HG03103 (cell line): ENCODE data around the gene SERINC4.
A peak's percentile ranks its signal among the peaks of the same experiment; 100 is the strongest.
"Not testable (repeated sequence)": the region's sequence is repeated elsewhere in the genome, so short reads cannot be mapped to it uniquely, and the experiment has no call there.

Experiments
- ATAC-seq: cut with Tn5 transposase; IDR thresholded peaks from one replicate; pipeline ENCODE4 v1.9.1; 2021; ENCODE audit warnings: low read depth; ENCODE audit not compliant: unreplicated experiment

Gene SERINC4

DNA sequence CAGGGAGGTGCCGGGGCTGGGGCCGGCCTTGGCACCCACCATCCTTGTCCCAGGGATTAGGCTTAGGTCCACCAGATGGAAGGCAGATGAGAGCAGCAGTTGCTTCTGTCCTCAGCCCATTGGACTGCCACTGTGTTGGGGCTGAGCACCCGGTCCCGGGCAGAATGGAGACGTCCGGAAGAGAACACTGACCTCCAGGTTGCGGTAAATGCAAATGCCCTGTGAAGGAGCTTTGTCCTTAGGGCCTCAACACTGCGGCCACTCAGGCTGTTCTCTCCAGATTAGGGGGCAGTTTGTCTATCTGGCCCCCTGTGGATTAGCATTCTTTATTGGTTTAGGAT lies at the start of gene SERINC4:
Gene SERINC4, minus strand, starts transcription at position 276 of the 341 bp plus-strand sequence. Its CDS starts 234 bp downstream, at position 42.
- no peak for ATAC-seq

DNA sequence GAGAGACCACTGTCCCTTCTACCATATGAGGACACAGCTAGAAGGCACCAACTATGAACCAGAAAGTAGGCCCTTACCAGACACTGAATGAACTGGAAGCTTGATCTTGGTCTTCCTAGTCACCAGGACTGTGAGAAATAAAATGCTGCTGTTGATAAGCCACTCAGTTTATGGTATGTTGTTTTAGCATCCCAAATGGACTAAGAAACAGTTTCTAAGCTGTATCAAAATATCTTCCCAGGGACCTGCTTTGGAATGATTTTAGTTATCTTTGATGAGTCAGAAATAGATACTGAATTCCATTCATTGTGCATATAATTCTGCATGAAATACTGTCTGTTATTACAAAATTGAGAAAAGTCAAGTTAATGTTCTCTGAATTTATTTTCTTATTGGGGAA lies 45.4 kb upstream of the SERINC4 start:
- ATAC-seq, result no peak

DNA sequence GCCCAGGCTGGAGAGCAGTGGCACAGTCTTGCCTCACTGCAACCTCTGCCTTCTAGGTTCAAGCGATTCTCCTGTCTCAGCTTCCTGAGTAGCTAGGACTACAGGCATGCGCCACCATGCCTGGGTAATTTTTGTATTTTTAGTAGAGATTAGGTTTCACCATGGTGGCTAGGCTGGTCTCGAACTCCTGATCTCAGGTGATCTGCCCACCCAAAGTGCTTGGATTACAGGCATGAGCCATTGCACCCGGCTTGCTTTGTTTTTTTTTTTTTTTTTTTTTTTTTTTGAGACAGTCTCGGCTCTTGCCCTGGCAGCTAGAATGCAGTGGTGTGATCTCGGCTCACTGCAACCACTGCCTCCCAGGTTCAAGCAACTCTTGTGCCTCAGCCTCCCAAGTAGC lies 32.5 kb upstream of the SERINC4 start:
- ATAC-seq, result not testable (repeated sequence)

DNA sequence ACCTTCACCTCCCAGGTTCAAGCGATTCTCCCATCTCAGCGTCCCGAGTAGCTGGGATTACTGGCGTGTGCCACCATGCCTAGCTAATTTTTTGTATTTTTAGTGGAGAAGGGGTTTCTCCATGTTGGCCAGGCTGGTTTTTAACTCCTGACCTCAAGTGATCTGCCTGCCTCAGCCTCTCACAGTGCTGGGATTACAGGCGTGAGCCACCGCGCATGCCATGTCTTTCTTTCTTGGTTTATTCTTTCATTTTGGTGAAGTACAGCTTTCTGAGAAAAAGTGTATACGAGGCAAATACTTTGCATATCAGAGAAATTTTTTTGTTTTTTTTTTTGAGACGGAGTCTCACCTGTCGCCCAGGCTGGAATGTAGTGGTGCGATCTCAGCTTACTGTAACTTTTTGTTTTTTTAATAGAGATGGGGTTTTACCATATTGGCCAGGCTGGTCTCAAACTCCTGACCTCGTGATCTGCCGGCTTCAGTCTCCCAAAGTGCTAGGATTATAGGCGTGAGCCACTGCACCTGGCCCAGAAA lies 31.6 kb upstream of the SERINC4 start:
- ATAC-seq, result not testable (repeated sequence)

DNA sequence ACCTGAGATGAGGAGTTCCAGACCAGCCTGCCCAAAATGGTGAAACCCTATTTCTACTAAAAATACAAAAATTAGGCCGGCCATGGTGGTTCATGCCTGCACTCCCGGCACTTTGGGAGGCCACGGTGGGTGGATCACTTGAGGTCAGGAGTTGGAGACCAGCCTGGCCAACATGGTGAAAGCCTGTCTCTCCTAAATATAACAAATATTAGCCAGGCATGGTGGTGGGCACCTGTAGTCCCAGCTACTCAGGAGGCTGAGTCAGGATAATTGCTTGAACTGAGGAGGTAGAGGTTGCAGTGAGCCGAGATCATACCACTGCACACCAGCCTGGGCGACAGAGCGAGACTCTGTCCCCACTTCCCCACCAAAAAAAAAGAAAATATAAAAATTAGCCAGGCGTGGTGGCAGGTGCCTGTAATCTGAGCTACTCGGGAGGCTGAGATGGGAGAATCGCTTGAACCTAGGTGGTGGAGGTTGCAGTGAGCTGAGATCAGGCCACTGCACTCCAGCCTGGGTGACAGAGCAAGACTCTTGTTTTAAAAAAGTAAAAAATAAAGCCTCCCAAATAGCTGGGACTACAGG lies 30.8 kb upstream of the SERINC4 start:
- ATAC-seq, result not testable (repeated sequence)

DNA sequence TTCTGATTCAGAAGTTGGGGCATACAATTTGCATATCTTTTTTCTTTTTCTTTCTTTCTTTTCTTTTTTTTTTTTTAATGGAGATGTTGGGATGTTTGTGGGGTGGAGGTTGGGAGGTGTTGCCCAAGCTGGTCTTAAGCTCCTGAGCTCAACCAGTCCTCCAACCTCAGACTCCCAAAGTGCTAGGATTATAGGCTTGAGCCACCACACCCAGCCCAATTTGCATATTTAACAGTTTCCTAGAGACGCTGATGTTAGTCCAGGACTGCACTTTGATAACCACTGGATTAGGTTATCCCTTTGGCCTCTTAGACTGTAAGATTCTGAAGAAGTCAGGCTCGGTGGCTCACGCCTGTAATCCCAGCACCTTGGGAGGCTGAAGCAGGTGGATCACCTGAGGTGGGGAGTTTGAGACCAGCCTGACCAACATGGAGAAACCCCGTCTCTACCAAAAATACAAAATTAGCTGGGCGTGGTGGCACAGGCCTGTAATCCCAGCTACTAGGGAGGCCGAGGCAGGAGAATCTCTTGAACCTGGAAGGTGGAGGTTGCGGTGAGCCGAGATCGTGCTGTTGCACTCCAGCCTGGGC lies 30.0 kb upstream of the SERINC4 start:
- not testable (repeated sequence) for ATAC-seq

DNA sequence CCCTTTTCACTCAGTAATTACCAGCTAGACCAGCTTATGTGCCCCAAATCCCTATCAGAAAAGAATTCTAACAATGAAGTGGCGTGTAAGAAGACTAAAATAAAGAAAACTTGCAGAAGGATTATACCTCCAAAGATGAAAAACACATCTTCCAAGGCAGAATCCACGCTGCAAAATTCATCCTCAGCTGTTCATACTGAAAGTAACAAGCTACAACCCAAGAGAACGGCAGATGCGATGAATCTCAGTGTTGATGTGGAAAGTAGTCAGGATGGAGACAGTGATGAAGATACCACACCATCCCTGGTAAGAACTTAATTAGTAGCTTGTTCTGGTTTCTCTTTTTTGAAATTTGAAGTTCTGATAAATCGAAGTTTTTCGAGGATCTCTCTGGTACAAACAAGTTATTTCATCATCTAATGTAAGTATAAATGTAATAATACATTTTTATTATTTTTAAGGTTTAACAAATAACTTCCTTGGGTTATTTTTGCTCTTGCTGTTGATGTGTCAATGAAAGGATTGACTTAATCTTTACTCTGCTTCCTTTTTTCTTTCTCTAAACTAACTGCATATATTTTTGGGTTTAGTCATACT lies 28.1 kb upstream of the SERINC4 start:
- ATAC-seq, result no peak

DNA sequence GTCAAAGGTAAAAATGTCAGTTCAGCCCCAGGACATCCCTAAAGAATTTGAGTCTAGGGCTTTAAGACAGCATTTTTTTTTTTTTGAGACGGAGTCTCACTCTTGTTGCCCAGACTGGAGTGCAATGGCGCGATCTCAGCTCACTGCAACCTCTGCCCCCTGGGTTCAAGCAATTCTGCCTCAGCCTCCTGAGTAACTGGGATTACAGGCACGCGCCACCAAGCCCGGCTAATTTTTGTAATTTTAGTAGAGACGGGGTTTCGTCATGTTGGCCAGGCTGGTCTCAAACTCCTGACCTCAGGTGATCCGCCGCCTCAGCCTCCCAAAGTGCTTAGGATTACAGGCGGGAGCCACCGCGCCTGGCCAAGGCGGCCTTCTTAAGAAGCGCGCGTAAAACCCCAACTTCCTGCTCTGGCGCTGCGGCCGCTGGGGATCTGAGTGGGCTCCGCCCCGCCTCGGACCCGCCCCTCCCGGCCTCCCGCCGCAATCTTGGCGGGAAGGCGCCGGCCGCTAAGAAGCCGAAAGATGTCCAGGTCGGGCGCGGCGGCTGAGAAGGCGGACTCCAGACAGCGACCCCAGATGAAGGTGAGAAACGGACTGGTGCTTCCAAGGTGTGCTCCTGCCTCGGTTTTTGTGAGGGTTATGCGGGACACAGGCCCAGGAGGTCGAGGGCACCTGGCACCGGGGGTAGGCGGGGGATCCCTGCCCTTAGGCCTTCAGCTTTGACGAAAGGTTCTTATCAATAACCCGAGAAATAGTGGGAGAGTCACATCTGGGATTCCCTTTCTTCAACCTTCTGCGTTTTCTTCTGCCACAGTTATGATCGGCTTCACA lies 26.7 kb upstream of the SERINC4 start, which contains the start of gene WDR76:
Gene WDR76, plus strand, starts transcription at position 495 of the 834 bp plus-strand sequence. Its CDS starts 31 bp downstream, at position 526.
- ATAC-seq, result peak; percentile 54

DNA sequence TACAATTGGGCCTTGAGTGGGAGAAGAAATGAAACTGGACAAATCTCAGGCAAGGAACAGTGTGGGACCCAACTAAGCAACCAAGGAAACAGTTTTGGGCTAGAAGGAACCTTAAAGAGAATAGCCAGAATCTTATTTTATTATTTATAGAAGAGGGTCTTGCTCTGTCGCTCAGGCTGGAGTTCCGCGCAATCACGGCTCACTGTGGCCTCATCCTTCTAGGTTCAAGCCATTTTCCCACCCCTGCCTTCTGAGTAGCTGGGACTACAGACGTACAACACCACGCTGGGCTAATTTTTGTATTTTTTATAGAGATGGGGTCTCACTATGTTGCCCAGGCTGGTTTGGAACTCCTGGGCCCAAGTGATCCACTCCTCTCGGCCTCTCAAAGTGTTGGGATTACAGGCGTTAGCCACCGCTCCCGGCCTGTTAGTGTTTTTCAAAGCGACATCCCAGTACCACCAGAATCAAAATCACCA lies 26.0 kb upstream of the SERINC4 start:
- no peak for ATAC-seq

DNA sequence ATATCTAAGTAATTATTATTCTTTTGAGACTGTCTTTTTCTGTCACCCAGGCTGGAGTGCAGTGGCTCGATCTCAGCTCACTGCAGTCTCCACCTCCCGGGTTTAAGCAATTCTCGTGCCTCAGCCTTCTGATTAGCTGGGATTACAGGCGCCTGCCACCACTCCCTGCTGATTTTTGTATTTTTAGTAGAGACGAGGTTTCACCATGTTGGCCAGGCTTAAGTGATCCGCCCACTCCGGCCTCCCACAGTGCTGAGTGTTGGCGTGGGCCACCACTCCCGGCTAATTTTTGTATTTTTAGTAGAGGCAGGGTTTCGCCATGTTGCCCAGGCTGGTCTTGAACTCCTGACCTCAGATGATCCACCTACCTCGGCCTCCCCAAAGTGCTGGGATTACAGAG lies 25.3 kb upstream of the SERINC4 start:
- ATAC-seq, result not testable (repeated sequence)

DNA sequence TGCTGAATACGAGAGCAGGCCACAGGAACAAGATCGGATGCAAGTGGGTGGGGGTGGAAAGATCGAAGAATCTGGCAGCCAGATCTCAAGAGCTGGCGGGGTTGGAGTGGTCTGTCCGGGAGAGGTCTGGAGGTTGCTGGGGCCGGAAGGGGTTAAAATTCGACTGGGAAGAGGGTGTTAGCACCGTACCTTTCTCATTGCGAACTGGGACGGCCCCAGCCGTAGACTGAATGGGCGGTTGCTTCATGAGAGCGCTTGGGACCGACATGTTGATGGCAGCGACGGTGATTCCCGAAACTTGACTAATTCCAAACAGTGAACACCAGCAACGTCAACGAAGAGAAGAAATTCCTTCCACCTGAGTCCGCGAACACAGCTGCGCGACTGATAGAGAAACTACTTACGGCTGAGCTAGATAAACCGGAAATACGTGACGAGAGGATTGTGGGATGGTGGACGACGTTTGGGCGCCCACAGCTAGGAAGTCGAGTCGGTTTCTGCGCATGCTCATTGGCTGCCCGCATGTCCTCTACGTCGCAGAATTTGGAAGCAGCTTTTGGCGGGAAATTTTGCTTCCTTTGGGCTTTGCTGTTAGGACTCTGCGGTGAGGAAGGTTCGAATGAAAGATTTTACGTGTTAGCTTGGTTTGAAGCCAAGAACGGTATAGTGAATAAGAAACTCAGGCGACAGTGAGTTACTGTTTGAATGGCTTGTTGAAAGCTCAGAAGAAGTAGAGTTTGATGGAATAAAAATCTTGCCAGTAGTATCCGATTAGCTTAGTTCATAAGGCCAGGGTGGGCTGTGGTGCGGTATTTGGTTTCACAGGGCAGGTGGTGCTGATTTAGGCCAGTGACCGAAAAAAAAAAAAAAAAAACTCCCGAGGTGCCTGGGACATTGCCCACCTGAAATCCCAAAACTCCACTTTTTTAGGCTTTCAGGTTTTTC lies 24.6 kb upstream of the SERINC4 start, which contains the start of gene MFAP1:
Gene MFAP1, minus strand, starts transcription at position 389 of the 945 bp plus-strand sequence. Its CDS starts 121 bp downstream, at position 268.
- ATAC-seq, result peak; percentile 59

DNA sequence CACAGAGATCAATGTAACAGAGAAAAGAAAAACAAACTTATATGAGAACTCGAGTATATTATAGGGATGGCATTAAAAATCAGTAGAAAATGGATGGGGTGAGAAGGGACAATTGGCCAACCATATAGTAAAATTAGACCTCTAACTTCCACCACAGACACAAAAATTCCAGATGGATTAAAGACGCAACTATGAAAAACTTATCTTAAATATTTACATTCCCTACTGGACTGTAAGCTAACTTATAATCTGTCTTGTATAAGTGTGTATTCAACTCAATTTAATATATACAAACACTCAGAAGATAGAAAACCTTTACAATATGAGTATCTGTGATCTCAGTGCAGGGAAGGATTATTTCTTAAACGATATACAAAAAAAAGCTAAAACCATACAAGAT lies 21.5 kb upstream of the SERINC4 start:
- no peak for ATAC-seq

DNA sequence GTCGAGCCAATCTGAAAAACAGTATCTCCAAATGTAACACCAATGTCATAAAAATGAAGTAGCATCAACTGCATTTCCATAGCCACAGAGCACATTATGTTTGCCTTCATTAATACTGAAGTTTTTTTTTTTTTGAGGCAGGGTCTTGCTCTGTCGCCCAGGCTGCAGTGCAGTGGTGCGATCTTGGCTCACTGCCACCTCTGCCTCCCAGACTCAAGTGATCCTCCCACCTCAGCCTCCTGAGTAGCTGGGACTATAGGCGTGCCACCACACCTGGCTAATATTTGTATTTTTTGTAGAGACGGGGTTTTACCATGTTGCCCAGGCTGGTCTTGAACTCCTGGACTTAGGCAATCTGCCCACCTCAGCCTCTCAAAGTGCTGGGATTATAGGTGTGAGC lies 15.0 kb upstream of the SERINC4 start:
- not testable (repeated sequence) for ATAC-seq

DNA sequence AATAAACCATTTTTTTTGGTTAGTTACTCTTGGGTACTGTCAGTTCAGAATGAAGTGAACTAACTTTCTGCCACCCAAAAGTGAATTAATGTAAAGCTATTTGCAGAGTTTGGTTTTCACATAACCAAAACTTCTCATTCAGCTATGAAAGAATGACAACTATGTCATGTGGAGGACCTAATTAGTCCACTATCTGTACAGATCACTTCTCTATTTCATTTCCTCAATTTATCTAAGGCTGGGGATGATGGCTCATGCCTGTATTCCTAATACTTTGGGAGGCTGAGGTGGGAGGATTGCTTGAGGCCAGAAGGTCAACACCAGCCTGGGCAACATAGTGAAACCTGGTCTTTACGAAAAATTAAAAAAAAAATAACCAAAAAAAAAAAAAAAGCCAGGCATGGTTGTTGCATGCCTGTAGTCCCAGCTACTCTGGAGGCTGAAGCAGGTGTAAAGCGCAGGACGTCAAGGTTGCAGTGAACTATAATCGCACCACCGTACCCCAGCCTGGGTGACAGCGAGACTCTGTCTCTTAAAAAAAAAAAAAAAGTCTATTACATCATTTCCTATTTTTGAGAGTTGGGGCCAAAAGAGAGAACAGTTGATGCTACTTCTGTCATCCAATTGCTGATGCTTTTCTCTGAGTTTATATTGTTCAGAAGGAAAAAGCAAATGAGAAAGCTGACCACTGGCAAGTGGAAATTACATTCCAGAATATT lies 9.1 kb upstream of the SERINC4 start:
- ATAC-seq, result no peak

DNA sequence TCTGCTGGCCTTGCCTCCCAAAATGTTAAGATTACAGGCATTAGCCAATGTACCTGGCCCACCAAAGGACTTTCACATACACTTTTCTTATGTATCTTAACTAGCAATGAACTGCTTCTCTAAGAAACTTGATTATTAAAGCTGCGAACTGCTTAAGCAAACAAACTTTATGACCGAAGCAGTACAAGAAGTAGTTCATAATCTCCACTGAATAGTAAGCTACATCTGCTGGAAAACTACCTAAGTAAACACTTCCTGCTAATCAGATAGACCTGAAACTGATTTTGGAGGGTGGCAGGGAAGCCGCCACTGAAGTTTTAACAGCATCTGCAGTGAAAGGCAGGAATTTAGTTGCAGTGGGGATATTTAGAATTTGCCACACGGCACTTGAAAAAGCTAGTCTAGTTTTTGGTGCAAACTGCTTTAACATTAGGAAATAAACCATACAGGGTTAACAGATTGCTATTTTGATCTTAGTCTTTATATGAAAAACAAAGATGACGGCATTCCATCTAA lies 8.5 kb upstream of the SERINC4 start:
- ATAC-seq, result no peak

DNA sequence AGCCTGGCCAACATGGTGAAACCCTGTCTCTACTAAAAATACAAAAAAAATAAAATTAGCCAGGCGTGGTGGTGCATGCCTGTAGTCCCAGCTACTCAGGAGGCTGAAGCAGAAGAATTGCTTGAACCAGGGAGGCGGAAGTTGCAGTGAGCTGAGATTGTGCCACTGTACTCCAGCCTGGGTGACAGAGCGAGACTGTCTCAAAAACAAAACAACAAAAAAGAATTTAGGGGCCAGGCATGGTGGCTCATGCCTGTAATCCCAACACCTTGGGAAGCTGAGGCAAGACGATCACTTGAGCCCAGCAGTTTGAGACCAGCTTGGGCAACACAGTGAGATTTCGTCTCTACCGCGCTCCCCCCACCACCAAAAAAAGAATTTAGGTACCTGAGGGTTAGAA lies 2.7 kb upstream of the SERINC4 start:
- not testable (repeated sequence) for ATAC-seq

DNA sequence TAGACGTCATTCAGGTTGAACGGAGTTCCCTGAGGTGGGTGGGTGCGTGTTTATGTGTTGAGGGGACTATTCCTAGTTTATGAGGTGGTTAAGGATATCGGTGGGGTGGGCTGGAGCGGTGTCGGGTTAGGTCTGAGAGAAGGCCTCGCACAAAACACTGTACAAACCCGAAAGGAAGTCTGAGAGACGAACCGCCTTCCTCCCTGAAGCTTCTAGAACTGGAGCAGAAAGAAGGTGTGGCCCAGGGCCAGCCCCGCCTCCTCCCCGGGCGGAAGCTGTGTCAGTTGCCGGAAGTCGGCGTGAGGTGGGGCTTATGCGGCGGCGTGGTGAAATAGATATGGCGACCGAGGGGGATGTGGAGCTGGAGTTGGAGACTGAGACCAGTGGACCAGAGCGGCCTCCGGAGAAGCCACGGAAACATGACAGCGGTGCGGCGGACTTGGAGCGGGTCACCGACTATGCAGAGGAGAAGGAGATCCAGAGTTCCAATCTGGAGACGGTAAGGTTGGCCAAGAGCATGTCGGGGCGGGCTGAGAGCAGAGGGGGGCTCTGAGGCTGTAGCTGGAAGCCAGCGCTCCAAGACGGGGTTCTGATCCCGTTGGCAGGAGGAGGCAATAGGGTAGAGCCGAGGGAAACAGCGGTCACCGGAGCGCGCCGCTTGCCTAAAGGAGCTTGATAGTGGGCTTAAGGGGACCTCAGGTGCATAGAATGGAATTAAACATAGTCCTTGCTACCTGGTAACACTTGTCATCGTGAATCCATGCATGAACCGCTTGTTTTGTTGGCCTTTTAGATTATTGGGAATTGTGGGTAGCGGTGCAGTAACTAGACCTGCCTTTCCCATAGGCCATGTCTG lies 494 bp upstream of the SERINC4 start, which contains the start of gene HYPK:
Gene HYPK, plus strand, starts transcription at position 314 of the 856 bp plus-strand sequence. Its CDS starts 24 bp downstream, at position 338.
- ATAC-seq, result peak; percentile 86
